Type B pancreatic cell (in vitro differentiated cells): ENCODE data around the gene RAB24. TPM values are rescaled to one million over a fixed set of nuclear protein-coding genes. Genes with fewer than 3 reads are reported as not detected.

Experiments used
- DNase-seq: peaks from one replicate; pipeline ENCODE4 v3.0.0; 2021; ENCODE audit warnings: mixed read lengths; ENCODE audit not compliant: unreplicated experiment; ENCODE audit errors: extremely low spot score
- H3K27ac Mint-ChIP-seq: 2 replicates; pipeline ENCODE4 v1.8.0; 2021; ENCODE audit warnings: mild to moderate bottlenecking, mixed read lengths
- H3K27me3 Mint-ChIP-seq: 2 replicates; pipeline ENCODE4 v1.8.0; 2021; ENCODE audit warnings: mixed read lengths
- H3K36me3 Mint-ChIP-seq: 2 replicates; pipeline ENCODE4 v1.8.0; 2021; ENCODE audit warnings: mixed read lengths
- H3K4me1 Mint-ChIP-seq: one replicate; pipeline ENCODE4 v1.8.0; 2021; ENCODE audit warnings: mixed read lengths; ENCODE audit not compliant: unreplicated experiment
- H3K4me3 Mint-ChIP-seq: 2 replicates; pipeline ENCODE4 v1.8.0; 2021; ENCODE audit warnings: mild to moderate bottlenecking, mixed read lengths
- H3K9me3 Mint-ChIP-seq: 2 replicates; pipeline ENCODE4 v1.8.0; 2021; ENCODE audit warnings: mixed read lengths
- long read RNA-seq: library from polyadenylated mRNA; unstranded; transcript quantifications from one replicate; pipeline ENCODE4 v2.0.0, GENCODE V29; 2020
- total RNA-seq: library from RNA; stranded (reverse); gene quantifications from 2 replicates; pipeline ENCODE4 v1.2.1, GENCODE V29; 2021; ENCODE audit warnings: low replicate concordance
- TF ChIP-seq, protein P1 (sequence below): fragments of 200-600 bp; sonication (generic); conservative IDR thresholded peaks from 2 replicates; pipeline ENCODE4 v1.5.0; 2021; ENCODE audit warnings: antibody characterized with exemption, mild to moderate bottlenecking

Gene RAB24
- total RNA-seq: 42.6 and 46.2 TPM in 2 replicates
- long read RNA-seq, transcript RAB24-206 (7 exons, 1,820 nt): minor isoform, 48 of 149 reads
- long read RNA-seq, transcript RAB24-201 (8 exons, 1,311 nt): major isoform, 63 of 149 reads
- long read RNA-seq, transcript RAB24-204 (9 exons, 1,236 nt): minor isoform, 12 of 149 reads
- long read RNA-seq, partial matches to known transcripts: 1 of 149 reads
- long read RNA-seq, other reads (novel, unspliced or antisense): 24 of 149 reads

- no peaks in the 10 kb centered on the region for H3K27me3 Mint-ChIP-seq
- DNase-seq: peak; percentile 95
- H3K27ac Mint-ChIP-seq: peak within 1 kb of the TSS; percentile 100
Measured at GRCh38 chr5:177303121-177303924, at the start of gene RAB24, which contains the start of gene PRELID1. TSS of gene RAB24 (minus strand) at chr5:177303719. CDS start at chr5:177303288, 431 bp downstream. TSS of gene PRELID1 (plus strand) at chr5:177303799. CDS start at chr5:177303986, 187 bp downstream.

DNA sequence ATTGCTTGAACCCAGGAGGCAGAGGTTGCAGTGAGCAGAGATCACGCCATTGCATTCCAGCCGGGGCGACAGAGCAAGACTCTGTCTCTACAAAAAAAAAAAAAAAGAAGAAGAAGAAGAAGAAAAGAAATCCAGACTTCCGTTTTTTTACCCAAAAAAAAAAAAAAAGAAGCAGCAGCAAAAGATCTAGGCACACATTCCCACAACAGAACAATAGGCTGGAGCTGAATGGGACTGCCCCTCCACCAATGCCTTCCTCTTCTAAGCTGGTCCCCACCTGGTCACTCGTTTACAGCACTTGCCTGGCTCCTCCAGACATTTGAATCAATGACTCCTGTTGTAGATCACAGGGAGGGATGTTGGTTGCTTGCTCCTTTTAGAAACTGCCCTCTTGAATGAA lies 49.6 kb upstream of the RAB24 start:
- peaks cover 33% of the 10 kb centered on the region for H3K4me1 Mint-ChIP-seq
- no peaks in the 10 kb centered on the region for H3K9me3 Mint-ChIP-seq
- H3K27ac Mint-ChIP-seq: peak overlapping the region; percentile 32
- DNase-seq: no peak
- H3K4me3 Mint-ChIP-seq: peak overlapping the region; percentile 61
- peaks cover 25% of the 10 kb centered on the region for H3K27me3 Mint-ChIP-seq
- TF ChIP-seq, protein P1, sequence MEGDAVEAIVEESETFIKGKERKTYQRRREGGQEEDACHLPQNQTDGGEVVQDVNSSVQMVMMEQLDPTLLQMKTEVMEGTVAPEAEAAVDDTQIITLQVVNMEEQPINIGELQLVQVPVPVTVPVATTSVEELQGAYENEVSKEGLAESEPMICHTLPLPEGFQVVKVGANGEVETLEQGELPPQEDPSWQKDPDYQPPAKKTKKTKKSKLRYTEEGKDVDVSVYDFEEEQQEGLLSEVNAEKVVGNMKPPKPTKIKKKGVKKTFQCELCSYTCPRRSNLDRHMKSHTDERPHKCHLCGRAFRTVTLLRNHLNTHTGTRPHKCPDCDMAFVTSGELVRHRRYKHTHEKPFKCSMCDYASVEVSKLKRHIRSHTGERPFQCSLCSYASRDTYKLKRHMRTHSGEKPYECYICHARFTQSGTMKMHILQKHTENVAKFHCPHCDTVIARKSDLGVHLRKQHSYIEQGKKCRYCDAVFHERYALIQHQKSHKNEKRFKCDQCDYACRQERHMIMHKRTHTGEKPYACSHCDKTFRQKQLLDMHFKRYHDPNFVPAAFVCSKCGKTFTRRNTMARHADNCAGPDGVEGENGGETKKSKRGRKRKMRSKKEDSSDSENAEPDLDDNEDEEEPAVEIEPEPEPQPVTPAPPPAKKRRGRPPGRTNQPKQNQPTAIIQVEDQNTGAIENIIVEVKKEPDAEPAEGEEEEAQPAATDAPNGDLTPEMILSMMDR: no peak
- no peaks in the 10 kb centered on the region for H3K36me3 Mint-ChIP-seq

More at GRCh38 chr5:177303121-177303924, at the start of gene RAB24, which contains the start of gene PRELID1:
- Mint-ChIP-seq H3K9me3 (no peaks in the 10 kb centered on the region), H3K36me3 (peaks cover 16% of the 10 kb centered on the region), H3K4me1 (peaks cover 61% of the 10 kb centered on the region), H3K4me3 (peak within 1 kb of the TSS; percentile 96)
- TF ChIP-seq, protein P1: peak; percentile 37

GRCh38 chr5:177351392-177352329 lies 48.1 kb upstream of the RAB24 start, which contains the start of gene LMAN2:
TSS of gene LMAN2 (minus strand) at chr5:177351668. CDS start at chr5:177351647, 21 bp downstream.
- Mint-ChIP-seq H3K27me3 (peaks cover 15% of the 10 kb centered on the region), H3K4me1 (peaks cover 27% of the 10 kb centered on the region), H3K9me3 (no peaks in the 10 kb centered on the region), H3K27ac (peak within 1 kb of the TSS; percentile 99), H3K36me3 (no peaks in the 10 kb centered on the region), H3K4me3 (peak within 1 kb of the TSS; percentile 100)
- peak; percentile 90 for DNase-seq
- TF ChIP-seq, protein P1: no peak

GRCh38 chr5:177350776-177351391 lies 47.4 kb upstream of the RAB24 start:
- peaks cover 27% of the 10 kb centered on the region for H3K4me1 Mint-ChIP-seq
- H3K36me3 Mint-ChIP-seq: no peaks in the 10 kb centered on the region
- TF ChIP-seq, protein P1: no peak
- no peak for DNase-seq
- H3K9me3 Mint-ChIP-seq: no peaks in the 10 kb centered on the region
- peak overlapping the region; percentile 100 for H3K4me3 Mint-ChIP-seq
- H3K27ac Mint-ChIP-seq: peak overlapping the region; percentile 99
- H3K27me3 Mint-ChIP-seq: peaks cover 11% of the 10 kb centered on the region
